Stimulated activated CD4-positive, alpha-beta T cell treated with anti-CD3 and anti-CD28 coated beads, Interleukin-4, amount 100 ng/mL, for 24 hours (primary cell): ENCODE data around the gene TNFSF18.

Source experiments
- DNase-seq: peaks from one replicate; pipeline ENCODE4 v3.0.0-alpha.2; 2020

TNFSF18 gene

DNA sequence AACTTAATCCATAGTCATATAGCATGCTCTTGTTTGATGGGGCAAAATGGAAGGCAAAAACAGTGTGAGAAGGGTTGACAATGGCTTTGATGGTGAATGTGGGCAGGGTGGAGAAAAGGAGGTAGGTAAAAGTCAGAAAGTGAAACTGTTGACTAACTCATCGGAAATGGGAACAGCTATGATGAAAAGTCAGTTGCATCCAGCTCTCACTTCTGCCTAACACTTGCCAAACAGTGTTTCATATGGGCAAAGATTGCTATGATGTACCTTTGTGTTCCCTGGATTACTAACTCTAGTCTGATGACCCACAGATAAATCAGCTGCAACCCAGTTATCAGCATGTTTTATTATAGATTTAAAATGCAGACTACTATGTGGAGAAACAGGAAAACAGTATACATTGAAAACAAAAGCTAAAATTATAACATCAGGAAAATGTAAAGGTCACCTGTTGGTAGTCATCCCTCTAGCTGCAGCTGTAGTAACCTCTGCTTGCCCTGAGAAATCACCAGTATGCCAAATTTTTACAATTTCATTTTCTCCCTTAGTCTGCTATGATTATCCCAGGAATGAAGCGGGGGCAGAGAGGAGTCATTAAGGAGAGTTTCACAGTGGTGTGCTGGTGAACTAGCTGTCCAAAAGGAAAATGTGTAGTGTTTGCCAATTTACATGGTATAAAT, 11.7 kb downstream of the TNFSF18 start:
- DNase-seq = peak; percentile 16

DNA sequence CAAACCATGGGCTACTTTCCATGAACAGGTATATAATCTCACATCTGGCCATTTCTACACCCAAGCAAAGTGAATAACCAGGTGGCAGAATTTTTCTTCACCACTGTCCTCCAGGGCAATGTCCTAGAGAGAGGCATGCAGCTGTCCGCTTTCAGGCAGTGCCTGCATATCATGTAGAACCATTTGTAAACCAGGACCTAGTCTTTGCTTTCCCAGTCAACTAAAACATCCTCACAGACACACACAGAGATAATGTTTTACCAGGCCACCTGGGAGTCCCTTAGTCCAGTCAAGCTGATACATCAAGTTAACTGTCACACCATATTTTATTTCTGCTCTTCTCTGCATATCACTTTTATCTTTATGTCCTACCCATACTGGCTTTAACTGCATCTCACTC, 26.2 kb downstream of the TNFSF18 start:
- no peak for DNase-seq

DNA sequence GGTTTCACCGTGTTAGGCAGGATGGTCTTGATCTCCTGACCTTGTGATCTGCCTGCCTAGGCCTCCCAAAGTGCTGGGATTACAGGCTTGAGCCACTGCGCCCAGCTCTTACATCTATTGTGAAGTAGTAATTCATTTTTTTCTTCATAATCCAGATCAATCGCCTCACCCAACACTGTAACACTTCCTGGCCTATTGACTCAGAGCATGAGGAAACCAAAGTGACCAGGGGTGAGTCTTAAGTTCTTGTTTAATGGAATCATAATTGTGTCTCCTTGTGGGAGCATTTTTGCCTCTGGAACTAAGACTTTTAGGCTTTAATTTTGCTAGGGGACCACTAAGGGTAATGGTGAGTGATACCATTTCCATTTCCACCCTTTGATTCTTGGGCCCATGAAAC, 27.4 kb downstream of the TNFSF18 start:
- no peak for DNase-seq

DNA sequence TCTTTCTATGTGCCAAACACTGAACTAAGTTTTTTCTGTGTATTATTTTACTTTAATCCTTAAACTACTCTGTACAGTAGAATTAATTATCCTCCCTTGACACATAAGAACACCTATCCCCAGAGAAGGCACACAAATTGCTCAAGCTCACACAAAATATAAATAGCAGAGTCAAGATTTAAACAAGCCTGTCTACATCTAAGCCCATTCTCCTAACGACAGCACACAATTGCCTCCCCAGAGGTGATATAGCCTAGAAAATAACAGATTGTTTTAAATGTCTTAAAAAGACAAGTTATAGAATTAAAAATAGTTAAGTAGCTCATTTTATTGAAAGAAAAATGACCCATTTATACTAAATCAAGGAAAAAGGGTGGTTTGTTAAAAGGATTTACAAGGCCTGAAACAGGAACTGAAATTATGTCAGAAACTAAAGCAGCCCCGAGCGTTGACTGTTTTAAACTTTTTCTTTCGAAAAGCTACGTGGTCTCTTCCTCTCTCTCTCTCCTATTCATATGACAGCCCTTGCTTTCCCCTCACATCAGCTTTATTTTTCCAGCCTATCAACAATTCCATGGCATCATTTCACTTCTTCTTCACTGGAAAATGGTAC, 30.5 kb downstream of the TNFSF18 start:
- DNase-seq = no peak

DNA sequence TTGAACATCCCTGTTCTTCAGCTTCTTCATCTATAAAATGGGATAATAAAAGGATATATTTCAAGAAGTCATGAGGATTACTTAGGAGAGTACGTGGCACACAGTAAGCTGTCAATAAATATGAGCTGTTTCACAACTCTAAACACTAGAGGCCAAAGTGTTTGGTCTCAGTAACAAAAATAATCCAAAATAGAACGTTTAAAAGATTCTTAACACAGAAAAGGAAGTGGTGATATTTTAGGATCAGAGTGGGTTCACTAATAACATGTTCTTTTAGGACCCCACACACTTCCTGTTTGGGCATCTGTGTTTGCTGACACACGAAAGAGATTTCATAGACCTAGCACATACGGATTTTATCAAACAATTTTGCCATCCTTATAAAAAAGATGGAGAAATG, 32.9 kb downstream of the TNFSF18 start:
- no peak for DNase-seq

DNA sequence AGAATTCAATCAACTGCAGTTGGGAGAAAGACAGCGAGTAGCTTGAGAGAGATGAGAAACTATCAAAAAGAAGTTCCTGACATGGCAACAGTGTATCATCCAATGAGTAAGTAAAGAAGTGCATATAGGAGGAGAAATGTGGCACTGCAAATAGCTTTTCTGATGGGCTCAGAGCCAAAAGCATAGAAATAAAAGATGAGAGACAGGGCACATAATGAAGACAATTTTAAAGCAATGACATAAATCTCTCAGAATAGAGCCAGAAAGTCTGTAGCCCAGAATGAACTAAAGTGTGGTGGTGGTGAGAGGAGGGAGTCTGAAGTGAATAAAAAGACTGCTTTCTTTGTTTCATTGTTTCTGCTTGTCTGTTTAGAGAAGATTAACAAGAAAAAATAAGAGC, 34.3 kb downstream of the TNFSF18 start:
- DNase-seq = no peak

DNA sequence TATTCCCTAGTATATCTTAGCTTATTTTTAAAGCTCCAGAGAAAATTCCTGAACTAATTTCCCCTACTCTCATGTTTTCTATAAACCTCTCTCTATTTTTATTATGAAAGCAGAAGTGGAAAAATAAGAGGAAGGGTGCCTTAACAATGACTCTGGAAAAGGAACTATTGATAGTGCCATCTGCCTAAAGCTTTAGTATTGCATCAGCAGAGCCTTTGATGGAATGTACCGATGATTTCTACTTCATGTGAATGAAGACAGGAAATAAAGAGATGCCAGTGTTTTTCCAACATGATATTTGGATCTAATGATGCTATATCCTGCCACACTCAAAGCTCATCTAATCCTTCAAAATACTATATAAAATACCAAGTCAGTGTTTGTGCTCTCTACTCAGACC, 35.1 kb downstream of the TNFSF18 start:
- no peak for DNase-seq

DNA sequence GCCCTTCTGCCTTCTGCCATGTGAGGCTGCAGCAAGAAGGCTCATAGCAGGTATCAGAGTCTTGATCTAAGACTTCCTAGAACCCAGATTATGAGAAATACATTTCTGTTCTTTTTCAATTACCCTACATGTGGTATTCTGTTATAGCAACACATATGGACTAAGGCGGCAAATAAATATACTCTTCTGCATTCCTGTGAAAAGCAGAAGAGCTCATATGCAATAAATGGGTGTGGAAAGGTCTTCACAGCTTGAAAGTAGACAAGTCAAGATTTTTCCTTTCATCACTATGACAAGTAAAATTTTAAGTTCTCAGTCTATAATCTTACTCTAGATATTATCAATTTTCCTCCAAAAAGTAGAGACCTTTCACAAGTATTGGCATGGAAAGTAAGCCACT, 36.6 kb downstream of the TNFSF18 start:
- DNase-seq = no peak

DNA sequence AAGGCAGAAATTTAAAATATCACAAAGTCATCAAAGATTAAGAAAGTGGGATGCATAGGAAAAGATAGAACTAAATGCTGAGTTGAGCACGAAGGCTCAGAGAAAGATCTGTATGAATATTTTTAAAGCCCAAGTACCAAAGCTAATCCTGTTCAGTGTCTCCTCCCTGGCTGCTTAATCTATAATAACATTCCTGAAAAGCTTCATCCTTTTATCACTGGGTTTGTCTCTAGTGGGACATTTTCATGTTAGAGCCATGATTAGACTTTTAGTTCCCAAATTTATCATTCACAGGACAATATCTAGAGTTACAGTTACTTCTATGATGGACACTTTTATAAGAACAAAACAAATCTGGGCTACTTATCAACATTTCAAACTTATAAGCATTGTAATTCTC, 38.6 kb downstream of the TNFSF18 start:
- DNase-seq = no peak

DNA sequence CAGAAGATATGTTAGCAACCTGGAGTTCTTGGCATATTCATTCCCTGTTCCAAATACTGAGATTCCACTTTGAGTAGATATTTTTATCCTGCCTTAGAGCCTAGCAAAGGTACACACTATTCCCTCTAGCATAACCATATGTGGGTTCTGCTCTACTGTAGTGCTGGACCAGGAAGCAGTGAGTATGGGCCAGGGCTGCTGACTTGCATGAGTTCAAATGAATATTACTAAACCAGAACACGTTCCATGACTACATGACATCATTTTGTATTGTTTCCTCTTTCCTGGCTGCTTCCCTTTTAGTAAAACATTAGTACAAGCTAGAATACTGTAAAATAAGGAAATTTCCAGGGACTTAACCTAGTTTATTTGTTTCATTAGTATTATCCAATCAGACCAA, 41.1 kb downstream of the TNFSF18 start:
- no peak for DNase-seq

DNA sequence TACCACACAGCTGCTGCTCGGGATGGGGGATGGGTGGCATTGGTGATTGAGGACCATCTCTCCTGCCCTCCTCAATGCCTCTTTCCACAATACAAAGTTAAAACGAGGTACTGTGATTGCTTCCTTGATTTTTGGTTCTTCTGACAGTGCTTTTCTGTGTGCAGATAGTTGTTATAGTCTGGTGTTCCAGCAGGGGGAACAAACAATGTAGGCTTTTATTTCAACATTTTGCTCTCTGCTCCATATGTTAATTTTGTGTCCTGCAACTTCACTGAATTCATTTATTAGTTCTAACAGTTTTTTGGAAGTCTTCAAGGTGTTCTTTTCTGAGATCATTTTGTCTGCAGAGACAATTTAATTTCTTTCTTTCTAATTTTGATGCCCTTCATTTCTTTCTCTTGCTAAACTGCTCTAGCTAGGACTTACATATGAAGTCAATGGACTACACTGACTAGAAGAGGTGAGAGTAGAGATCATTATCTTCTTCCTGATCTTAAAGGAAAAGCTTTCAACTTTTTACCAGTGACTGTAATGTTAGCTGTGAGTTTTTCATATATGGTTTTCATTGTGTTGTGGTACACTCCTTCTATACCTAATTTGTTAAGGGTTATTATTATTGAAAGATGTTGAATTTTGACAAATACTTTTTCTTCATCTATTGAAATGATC, 45.4 kb downstream of the TNFSF18 start:
- DNase-seq = no peak

DNA sequence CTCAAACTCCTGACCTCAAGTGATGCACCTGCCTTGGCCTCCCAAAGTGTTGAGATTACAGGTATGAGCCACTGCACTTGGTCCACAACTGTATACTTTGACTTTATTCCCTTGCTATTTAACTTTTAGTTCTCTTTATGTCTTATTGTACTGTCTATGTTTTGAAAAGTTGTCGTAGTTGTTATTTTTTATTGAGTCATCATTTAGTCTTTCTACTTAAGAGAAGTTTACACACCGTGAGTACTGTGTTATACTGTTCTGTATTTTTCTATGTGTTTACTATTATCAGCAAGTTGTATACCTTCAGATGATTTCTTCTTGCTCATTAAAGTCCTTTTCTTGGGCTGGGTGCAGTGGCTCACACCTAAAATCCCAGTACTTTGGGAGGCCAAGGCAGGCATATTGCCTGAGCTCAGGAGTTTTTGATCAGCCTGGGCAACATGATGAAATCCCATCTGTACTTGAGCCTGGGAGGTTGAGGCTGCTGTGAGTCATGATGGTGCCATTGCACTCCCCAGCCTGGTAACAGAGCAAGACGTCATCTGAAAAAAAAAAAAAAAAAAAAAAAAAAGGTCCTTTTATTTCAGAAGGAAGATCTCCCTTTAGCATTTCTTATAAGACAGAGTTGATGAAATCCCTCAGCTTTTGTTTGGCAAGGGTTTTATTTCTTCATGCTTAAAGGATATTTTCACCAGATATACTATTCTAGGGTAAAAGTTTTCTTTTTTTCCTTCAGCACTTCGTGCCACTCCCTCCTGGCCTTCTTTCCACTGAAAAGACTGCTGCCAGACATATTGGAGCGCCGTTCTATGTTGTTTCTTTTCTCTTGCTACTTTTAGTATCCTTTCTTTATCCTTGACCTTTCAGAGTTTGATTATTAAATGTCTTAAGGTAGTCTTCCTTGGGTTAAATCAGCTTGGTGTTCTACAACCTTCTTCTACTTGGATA, 47.6 kb downstream of the TNFSF18 start:
- DNase-seq = no peak

DNA sequence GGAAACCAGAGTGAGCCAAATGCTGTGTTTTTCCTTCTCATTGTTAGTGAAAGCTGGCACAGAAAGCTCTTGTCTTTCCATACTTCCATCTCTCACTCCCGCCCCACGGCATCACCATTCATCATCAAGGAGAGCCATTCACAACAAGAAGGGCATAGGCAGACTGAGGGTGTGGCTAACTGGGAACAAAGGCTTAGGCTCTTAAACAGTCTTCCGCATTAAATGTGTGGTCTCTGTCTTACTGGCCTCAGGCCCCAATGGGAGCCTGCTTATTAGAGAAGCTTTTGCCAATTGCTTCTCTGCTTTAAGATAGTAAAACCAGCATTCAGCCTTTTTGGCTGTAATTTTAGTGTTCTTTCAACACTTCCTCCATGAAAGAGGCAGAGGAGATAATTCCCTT, 51.4 kb downstream of the TNFSF18 start:
- no peak for DNase-seq

DNA sequence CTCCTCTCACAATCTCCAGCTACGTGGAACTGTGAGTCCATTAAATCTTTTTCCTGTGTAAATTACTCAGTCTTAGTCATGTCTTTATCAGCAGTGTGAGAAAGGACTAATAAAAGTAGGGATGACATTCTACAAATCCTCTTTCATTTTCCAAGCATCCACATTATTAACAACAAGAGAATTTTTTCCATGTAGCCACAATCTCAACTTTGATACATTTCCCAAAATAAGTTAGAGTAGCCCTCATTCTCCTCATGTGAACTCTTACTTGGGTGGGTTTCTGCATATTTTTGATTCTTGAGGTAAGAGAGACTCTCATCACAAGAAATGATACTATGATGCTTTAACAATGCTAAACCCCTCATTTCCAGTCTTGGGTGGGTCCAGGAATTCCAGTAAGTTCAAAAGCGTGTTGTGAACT, 52.8 kb downstream of the TNFSF18 start:
- no peak for DNase-seq

DNA sequence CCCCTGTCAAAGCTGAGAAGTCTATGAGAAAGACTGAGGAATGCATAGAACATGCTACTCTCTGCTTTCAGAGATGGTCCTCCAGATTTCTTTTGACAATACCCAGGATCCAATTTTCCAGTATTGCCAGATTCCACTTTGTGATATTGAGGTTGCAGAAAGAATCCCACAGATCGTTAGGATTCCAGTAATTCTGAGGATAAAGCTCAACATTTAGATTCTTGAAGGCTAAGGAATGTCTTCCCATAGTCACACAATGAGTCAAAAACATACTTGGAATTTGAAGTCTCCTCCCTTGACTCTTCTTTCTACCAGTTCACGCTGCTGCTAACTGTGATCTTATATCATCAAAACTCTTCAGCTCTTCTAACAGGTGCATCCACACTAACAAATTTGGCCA, 57.1 kb downstream of the TNFSF18 start:
- DNase-seq = no peak

DNA sequence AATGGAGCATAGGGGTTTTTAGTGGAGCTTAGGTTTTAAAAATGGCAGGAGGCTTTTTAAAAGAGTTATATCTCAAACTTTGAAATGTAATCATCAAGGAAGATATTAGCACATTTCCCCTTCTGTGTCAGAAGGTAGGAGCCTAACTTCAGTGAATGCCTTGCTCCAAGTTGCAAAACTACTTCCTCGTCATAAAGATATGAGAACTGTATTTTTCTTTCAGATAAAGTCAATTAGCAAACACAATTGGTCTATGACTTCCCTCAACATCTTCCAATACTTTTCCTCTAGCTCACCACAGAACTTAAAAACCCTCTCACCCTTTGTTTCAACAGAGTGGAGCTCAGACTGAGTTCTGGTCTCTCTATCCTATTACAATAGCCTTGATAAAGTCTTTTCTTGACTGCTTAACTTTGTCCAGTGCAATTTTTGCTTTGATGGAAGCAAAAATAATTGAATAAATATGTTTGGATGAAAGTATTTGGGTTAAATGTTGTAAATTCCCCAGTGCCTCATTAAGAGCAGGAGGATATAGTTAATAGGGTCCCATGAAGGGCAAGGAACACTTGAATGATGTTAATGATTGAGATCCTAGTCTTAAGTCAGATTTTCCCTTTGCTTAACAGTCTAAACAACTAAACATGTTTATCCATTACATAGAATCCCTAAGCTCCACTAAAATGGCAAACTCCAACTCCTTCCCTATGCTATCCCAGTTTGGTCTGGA, 58.9 kb downstream of the TNFSF18 start:
- DNase-seq = no peak

DNA sequence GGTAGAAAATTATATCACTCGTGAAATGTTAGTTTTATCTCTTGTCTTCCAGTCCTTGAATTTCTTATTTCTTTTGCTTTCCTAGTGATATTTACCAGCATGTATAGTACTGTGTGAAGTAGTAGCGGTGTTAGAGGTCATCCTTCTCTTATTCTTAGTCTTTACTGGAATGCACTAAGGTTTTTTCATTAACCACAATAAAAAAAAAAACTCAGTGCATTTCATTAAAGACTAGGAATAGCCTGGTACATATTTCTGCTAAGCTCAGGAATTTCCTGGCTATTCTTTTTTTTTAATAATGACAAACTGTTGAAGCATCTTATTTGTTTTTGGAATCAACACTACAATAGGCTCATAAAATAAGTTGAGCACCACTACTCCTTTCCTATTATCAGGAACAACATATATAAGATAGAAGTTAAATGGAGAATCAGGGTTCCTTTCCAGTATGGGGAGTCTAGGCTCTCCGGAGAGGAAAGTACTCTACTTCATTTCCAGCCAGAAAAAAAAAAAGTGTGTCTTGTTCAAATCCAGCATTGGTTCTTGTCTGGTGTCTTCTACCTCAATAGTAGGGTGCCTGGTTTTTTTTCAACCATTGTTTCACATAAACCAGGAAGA, 60.0 kb downstream of the TNFSF18 start:
- no peak for DNase-seq
